ENCODE data around the gene ATP13A1.

ATP13A1 gene

GRCh38 chr19:19662871-19663255 lies 613 bp downstream of the ATP13A1 start:
- peak overlapping the region; percentile 98 for H3K27ac ChIP-seq
- peaks cover 49% of the 10 kb centered on the region for H4K20me1 ChIP-seq
- H3K4me3 ChIP-seq: peak overlapping the region; percentile 88
- TF ChIP-seq Cebpa-rat (IDR thresholded peaks at IDR 0.05): no peak
- no peaks in the 10 kb centered on the region for H3K9me3 ChIP-seq
- no peaks in the 10 kb centered on the region for H3K27me3 ChIP-seq
- peaks cover 35% of the 10 kb centered on the region for H3K36me3 ChIP-seq
- H3K4me2 ChIP-seq: peak overlapping the region; percentile 97
- peak overlapping the region; percentile 96 for H3K9ac ChIP-seq
- peaks cover 51% of the 10 kb centered on the region for H3K4me1 ChIP-seq

GRCh38 chr19:19662344-19662743 lies 1.1 kb downstream of the ATP13A1 start:
- Histone ChIP-seq H3K27me3 (no peaks in the 10 kb centered on the region), H3K4me3 (peak overlapping the region; percentile 88), H3K4me2 (peak overlapping the region; percentile 97), H3K9me3 (no peaks in the 10 kb centered on the region), H3K36me3 (peaks cover 41% of the 10 kb centered on the region), H3K9ac (peak overlapping the region; percentile 96), H3K4me1 (peaks cover 51% of the 10 kb centered on the region), H4K20me1 (peaks cover 54% of the 10 kb centered on the region), H3K27ac (peak overlapping the region; percentile 98)
- TF ChIP-seq Cebpa-rat (IDR thresholded peaks at IDR 0.05): no peak

GRCh38 chr19:19661675-19662251 lies 1.7 kb downstream of the ATP13A1 start:
- H3K9ac ChIP-seq: peak overlapping the region; percentile 96; the same call in 1 of the 2 replicates
- peak overlapping the region; percentile 88 for H3K4me3 ChIP-seq
- peaks cover 46% of the 10 kb centered on the region for H3K36me3 ChIP-seq
- H3K27ac ChIP-seq: peak overlapping the region; percentile 98
- H3K4me1 ChIP-seq: peaks cover 51% of the 10 kb centered on the region
- H3K4me2 ChIP-seq: peak overlapping the region; percentile 97
- H3K9me3 ChIP-seq: no peaks in the 10 kb centered on the region
- H3K27me3 ChIP-seq: no peaks in the 10 kb centered on the region
- peaks cover 60% of the 10 kb centered on the region for H4K20me1 ChIP-seq
- TF ChIP-seq Cebpa-rat (IDR thresholded peaks at IDR 0.05): no peak

GRCh38 chr19:19661141-19661674 lies 2.3 kb downstream of the ATP13A1 start:
- Histone ChIP-seq H3K9me3 (no peaks in the 10 kb centered on the region), H3K4me1 (peaks cover 46% of the 10 kb centered on the region), H3K27ac (peak overlapping the region; percentile 98), H4K20me1 (peaks cover 65% of the 10 kb centered on the region), H3K27me3 (no peaks in the 10 kb centered on the region), H3K36me3 (peaks cover 52% of the 10 kb centered on the region), H3K4me3 (peak overlapping the region; percentile 88), H3K9ac (peak overlapping the region; percentile 96; the same call in 1 of the 2 replicates), H3K4me2 (peak overlapping the region; percentile 97)
- no peak for TF ChIP-seq Cebpa-rat (IDR thresholded peaks at IDR 0.05)

GRCh38 chr19:19659646-19660245 lies 3.7 kb downstream of the ATP13A1 start:
- Histone ChIP-seq H3K9me3 (no peaks in the 10 kb centered on the region), H3K4me3 (no peak overlapping the region), H4K20me1 (peaks cover 66% of the 10 kb centered on the region), H3K9ac (no peak overlapping the region), H3K4me1 (peaks cover 45% of the 10 kb centered on the region), H3K27ac (no peak overlapping the region), H3K36me3 (peaks cover 67% of the 10 kb centered on the region), H3K4me2 (no peak overlapping the region), H3K27me3 (no peaks in the 10 kb centered on the region)
- no peak for TF ChIP-seq Cebpa-rat (IDR thresholded peaks at IDR 0.05)

- Histone ChIP-seq H3K9me3 (no peaks in the 10 kb centered on the region), H3K27ac (peak overlapping the region; percentile 69), H3K4me3 (no peak overlapping the region), H3K9ac (peak overlapping the region; percentile 48), H3K27me3 (no peaks in the 10 kb centered on the region), H4K20me1 (peaks cover 65% of the 10 kb centered on the region), H3K36me3 (peaks cover 90% of the 10 kb centered on the region), H3K4me2 (peak overlapping the region; percentile 61), H3K4me1 (peaks cover 34% of the 10 kb centered on the region)
- no peak for TF ChIP-seq Cebpa-rat (IDR thresholded peaks at IDR 0.05)
Observed at GRCh38 chr19:19657397-19657783, 6.1 kb downstream of the ATP13A1 start.

GRCh38 chr19:19656451-19657396 lies 6.8 kb downstream of the ATP13A1 start:
- TF ChIP-seq Cebpa-rat (IDR thresholded peaks at IDR 0.05): no peak
- peaks cover 97% of the 10 kb centered on the region for H3K36me3 ChIP-seq
- peaks cover 62% of the 10 kb centered on the region for H4K20me1 ChIP-seq
- peak overlapping the region; percentile 69 for H3K27ac ChIP-seq
- peak overlapping the region; percentile 48 for H3K9ac ChIP-seq
- H3K4me1 ChIP-seq: peaks cover 27% of the 10 kb centered on the region
- H3K4me3 ChIP-seq: no peak overlapping the region
- no peaks in the 10 kb centered on the region for H3K27me3 ChIP-seq
- no peaks in the 10 kb centered on the region for H3K9me3 ChIP-seq
- H3K4me2 ChIP-seq: peak overlapping the region; percentile 61

- H3K9me3 ChIP-seq: no peaks in the 10 kb centered on the region
- H4K20me1 ChIP-seq: peaks cover 59% of the 10 kb centered on the region
- no peak overlapping the region for H3K4me3 ChIP-seq
- no peaks in the 10 kb centered on the region for H3K27me3 ChIP-seq
- no peak for TF ChIP-seq Cebpa-rat (IDR thresholded peaks at IDR 0.05)
- no peak overlapping the region for H3K9ac ChIP-seq
- H3K4me1 ChIP-seq: peaks cover 18% of the 10 kb centered on the region
- H3K27ac ChIP-seq: no peak overlapping the region
- no peak overlapping the region for H3K4me2 ChIP-seq
- H3K36me3 ChIP-seq: peaks cover 98% of the 10 kb centered on the region
Observed at GRCh38 chr19:19655641-19656343, 7.7 kb downstream of the ATP13A1 start.

GRCh38 chr19:19655051-19655594 lies 8.4 kb downstream of the ATP13A1 start:
- Histone ChIP-seq H3K27ac (no peak overlapping the region), H3K4me2 (no peak overlapping the region), H3K9me3 (no peaks in the 10 kb centered on the region), H4K20me1 (peaks cover 59% of the 10 kb centered on the region), H3K9ac (no peak overlapping the region), H3K4me3 (no peak overlapping the region), H3K4me1 (peaks cover 17% of the 10 kb centered on the region), H3K36me3 (peaks cover 100% of the 10 kb centered on the region), H3K27me3 (no peaks in the 10 kb centered on the region)
- no peak for TF ChIP-seq Cebpa-rat (IDR thresholded peaks at IDR 0.05)

All from BLaER1 (cell line).